ENCODE measurements around the gene SLC44A1. TPM values are rescaled to one million over a fixed set of nuclear protein-coding genes. Genes with fewer than 3 reads are reported as not detected.

SLC44A1 gene
- total RNA-seq, 1 donor = 47.8 TPM

DNA sequence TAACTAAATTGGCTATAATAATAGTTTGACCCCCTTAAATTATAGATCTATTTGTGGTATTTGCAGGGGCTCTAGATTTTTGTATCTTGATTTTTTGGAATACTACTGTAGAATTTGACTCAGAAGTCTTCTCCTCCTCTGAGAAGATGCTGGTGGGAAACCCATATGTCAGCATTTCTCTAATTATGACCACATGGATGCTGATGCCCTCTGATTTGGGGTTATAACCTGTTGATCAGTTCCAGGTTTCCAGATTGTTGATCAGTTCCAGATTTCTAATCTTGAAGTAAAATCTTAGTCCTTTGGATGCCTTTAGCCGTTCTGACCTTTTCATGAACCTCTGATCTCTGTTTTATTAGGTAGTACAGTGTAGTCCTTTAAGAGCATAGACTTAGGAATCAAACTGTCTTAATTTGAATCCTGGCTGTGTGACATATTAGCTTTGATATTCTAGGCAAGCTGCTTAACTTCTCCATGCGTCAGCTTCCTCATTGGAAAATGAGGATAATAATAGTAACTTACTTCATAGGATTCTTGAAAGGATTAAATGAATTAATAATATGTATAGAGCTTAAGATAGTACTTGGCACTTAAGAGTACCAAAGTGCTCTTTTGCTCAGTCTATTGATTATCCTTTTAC, 211.5 kb downstream of the SLC44A1 start:
- peaks cover 97% of the 10 kb centered on the region for H3K79me2 ChIP-seq (ENCODE audit: insufficient read depth, low read length)
- DNase-seq (ENCODE audit: insufficient read length, low spot score, missing footprints) = no peak
- H3K4me1 ChIP-seq (ENCODE audit: insufficient read depth, low read length) = no peaks in the 10 kb centered on the region
- no peak overlapping the region for H3K4me2 ChIP-seq (ENCODE audit: insufficient read depth, low read length)
- TF ChIP-seq, protein P1, sequence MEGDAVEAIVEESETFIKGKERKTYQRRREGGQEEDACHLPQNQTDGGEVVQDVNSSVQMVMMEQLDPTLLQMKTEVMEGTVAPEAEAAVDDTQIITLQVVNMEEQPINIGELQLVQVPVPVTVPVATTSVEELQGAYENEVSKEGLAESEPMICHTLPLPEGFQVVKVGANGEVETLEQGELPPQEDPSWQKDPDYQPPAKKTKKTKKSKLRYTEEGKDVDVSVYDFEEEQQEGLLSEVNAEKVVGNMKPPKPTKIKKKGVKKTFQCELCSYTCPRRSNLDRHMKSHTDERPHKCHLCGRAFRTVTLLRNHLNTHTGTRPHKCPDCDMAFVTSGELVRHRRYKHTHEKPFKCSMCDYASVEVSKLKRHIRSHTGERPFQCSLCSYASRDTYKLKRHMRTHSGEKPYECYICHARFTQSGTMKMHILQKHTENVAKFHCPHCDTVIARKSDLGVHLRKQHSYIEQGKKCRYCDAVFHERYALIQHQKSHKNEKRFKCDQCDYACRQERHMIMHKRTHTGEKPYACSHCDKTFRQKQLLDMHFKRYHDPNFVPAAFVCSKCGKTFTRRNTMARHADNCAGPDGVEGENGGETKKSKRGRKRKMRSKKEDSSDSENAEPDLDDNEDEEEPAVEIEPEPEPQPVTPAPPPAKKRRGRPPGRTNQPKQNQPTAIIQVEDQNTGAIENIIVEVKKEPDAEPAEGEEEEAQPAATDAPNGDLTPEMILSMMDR (IDR thresholded peaks at IDR 0.05; ENCODE audit: extremely low read depth, low read depth, low read length) = no peak
- no peaks in the 10 kb centered on the region for H3K27me3 ChIP-seq (ENCODE audit: insufficient read depth, low read length)
- no peak overlapping the region for H3K27ac ChIP-seq (ENCODE audit: low read depth, low read length)
- H3K36me3 ChIP-seq (ENCODE audit: insufficient read depth, low read length) = no peaks in the 10 kb centered on the region
- H3K9me3 ChIP-seq (ENCODE audit: low read depth, low read length) = no peaks in the 10 kb centered on the region
- H2AFZ ChIP-seq (ENCODE audit: low read length) = no peak overlapping the region
- peaks cover 15% of the 10 kb centered on the region for H4K20me1 ChIP-seq (ENCODE audit: insufficient read depth, low read length)
- no peak overlapping the region for H3K4me3 ChIP-seq (ENCODE audit: insufficient read depth, low read length)

GRCh38 chr9:105457560-105458294, 213.3 kb downstream of the SLC44A1 start:
- H4K20me1 ChIP-seq (ENCODE audit: insufficient read depth, low read length) = peaks cover 15% of the 10 kb centered on the region
- peaks cover 91% of the 10 kb centered on the region for H3K79me2 ChIP-seq (ENCODE audit: insufficient read depth, low read length)
- H3K4me2 ChIP-seq (ENCODE audit: insufficient read depth, low read length) = no peak overlapping the region
- H2AFZ ChIP-seq (ENCODE audit: low read length) = no peak overlapping the region
- no peaks in the 10 kb centered on the region for H3K4me1 ChIP-seq (ENCODE audit: insufficient read depth, low read length)
- no peak overlapping the region for H3K27ac ChIP-seq (ENCODE audit: low read depth, low read length)
- no peak for DNase-seq (ENCODE audit: insufficient read length, low spot score, missing footprints)
- no peak overlapping the region for H3K4me3 ChIP-seq (ENCODE audit: insufficient read depth, low read length)
- no peaks in the 10 kb centered on the region for H3K27me3 ChIP-seq (ENCODE audit: insufficient read depth, low read length)
- H3K36me3 ChIP-seq (ENCODE audit: insufficient read depth, low read length) = no peaks in the 10 kb centered on the region
- no peaks in the 10 kb centered on the region for H3K9me3 ChIP-seq (ENCODE audit: low read depth, low read length)
- TF ChIP-seq, protein P1 (IDR thresholded peaks at IDR 0.05; ENCODE audit: extremely low read depth, low read depth, low read length) = no peak

- Histone ChIP-seq H2AFZ (ENCODE audit: low read length) (no peak overlapping the region), H3K27me3 (ENCODE audit: insufficient read depth, low read length) (no peaks in the 10 kb centered on the region), H3K9me3 (ENCODE audit: low read depth, low read length) (no peaks in the 10 kb centered on the region), H3K4me3 (ENCODE audit: insufficient read depth, low read length) (no peak overlapping the region), H3K4me1 (ENCODE audit: insufficient read depth, low read length) (no peaks in the 10 kb centered on the region), H4K20me1 (ENCODE audit: insufficient read depth, low read length) (peaks cover 15% of the 10 kb centered on the region), H3K27ac (ENCODE audit: low read depth, low read length) (no peak overlapping the region), H3K4me2 (ENCODE audit: insufficient read depth, low read length) (no peak overlapping the region), H3K79me2 (ENCODE audit: insufficient read depth, low read length) (peaks cover 86% of the 10 kb centered on the region), H3K36me3 (ENCODE audit: insufficient read depth, low read length) (no peaks in the 10 kb centered on the region)
- DNase-seq (ENCODE audit: insufficient read length, low spot score, missing footprints) = no peak
- TF ChIP-seq, protein P1 (IDR thresholded peaks at IDR 0.05; ENCODE audit: extremely low read depth, low read depth, low read length) = no peak
These were observed 214.0 kb downstream of the SLC44A1 start for GRCh38 chr9:105458404-105458803.

GRCh38 chr9:105459336-105459735, 214.9 kb downstream of the SLC44A1 start:
- Histone ChIP-seq H3K36me3 (ENCODE audit: insufficient read depth, low read length) (no peaks in the 10 kb centered on the region), H3K4me3 (ENCODE audit: insufficient read depth, low read length) (no peak overlapping the region), H3K27ac (ENCODE audit: low read depth, low read length) (no peak overlapping the region), H3K4me1 (ENCODE audit: insufficient read depth, low read length) (no peaks in the 10 kb centered on the region), H3K79me2 (ENCODE audit: insufficient read depth, low read length) (peaks cover 78% of the 10 kb centered on the region), H2AFZ (ENCODE audit: low read length) (no peak overlapping the region), H4K20me1 (ENCODE audit: insufficient read depth, low read length) (peaks cover 14% of the 10 kb centered on the region), H3K9me3 (ENCODE audit: low read depth, low read length) (no peaks in the 10 kb centered on the region), H3K27me3 (ENCODE audit: insufficient read depth, low read length) (no peaks in the 10 kb centered on the region), H3K4me2 (ENCODE audit: insufficient read depth, low read length) (no peak overlapping the region)
- DNase-seq (ENCODE audit: insufficient read length, low spot score, missing footprints) = no peak
- TF ChIP-seq, protein P1 (IDR thresholded peaks at IDR 0.05; ENCODE audit: extremely low read depth, low read depth, low read length) = no peak
